IMR-90 (cell line): ENCODE measurements around the gene RBM25.

Experiments
- CEBPB ChIP-seq: IDR thresholded peaks from 2 replicates; pipeline ENCODE4 v1.6.1; 2012; ENCODE audit warnings: low read depth, low read length, improper control_type of control experiment
- CHD1 ChIP-seq: IDR thresholded peaks from 2 replicates; pipeline ENCODE4 v1.6.1; 2012; ENCODE audit warnings: low read depth, low read length, improper control_type of control experiment
- MAFK ChIP-seq: IDR thresholded peaks from 2 replicates; pipeline ENCODE4 v1.6.1; 2012; ENCODE audit warnings: low read depth, low read length, improper control_type of control experiment
- MAZ ChIP-seq: IDR thresholded peaks from 2 replicates; pipeline ENCODE4 v1.6.1; 2012; ENCODE audit warnings: low read depth, mild to moderate bottlenecking, low read length, improper control_type of control experiment, moderate library complexity, borderline replicate concordance
- MXI1 ChIP-seq: IDR thresholded peaks from 2 replicates; pipeline ENCODE4 v1.6.1; 2012; ENCODE audit warnings: low read depth, mild to moderate bottlenecking, low read length, moderate library complexity, borderline replicate concordance
- NFE2L2 ChIP-seq: fragments of 150-350 bp; IDR thresholded peaks from 2 replicates; pipeline ENCODE4 v1.6.1; 2016; ENCODE audit warnings: low read depth, mild to moderate bottlenecking, low read length
- POLR2A ChIP-seq: IDR thresholded peaks from 2 replicates; pipeline ENCODE4 v1.6.1; 2012; ENCODE audit warnings: mild to moderate bottlenecking, low read depth, low read length
- RAD21 ChIP-seq: IDR thresholded peaks from 2 replicates; pipeline ENCODE4 v1.6.1; 2012; ENCODE audit warnings: low read length, improper control_type of control experiment
- RCOR1 ChIP-seq: IDR thresholded peaks from 2 replicates; pipeline ENCODE4 v1.6.1; 2012; ENCODE audit warnings: mild to moderate bottlenecking, low read length, improper control_type of control experiment; ENCODE audit not compliant: insufficient replicate concordance
- RFX5 ChIP-seq: IDR thresholded peaks from 2 replicates; pipeline ENCODE4 v1.8.0; 2012; ENCODE audit warnings: low read depth, mild to moderate bottlenecking, low read length, moderate library complexity
- SMC3 ChIP-seq: fragments of 150-350 bp; IDR thresholded peaks from 2 replicates; pipeline ENCODE4 v1.6.1; 2016; ENCODE audit warnings: low read depth, mild to moderate bottlenecking, antibody characterized with exemption, low read length, moderate library complexity
- TF ChIP-seq, protein P1 (sequence below): conservative IDR thresholded peaks from 2 replicates; pipeline ENCODE4 v1.5.1; 2012; ENCODE audit warnings: mild to moderate bottlenecking, low read depth, low read length, improper control_type of control experiment

DNA sequence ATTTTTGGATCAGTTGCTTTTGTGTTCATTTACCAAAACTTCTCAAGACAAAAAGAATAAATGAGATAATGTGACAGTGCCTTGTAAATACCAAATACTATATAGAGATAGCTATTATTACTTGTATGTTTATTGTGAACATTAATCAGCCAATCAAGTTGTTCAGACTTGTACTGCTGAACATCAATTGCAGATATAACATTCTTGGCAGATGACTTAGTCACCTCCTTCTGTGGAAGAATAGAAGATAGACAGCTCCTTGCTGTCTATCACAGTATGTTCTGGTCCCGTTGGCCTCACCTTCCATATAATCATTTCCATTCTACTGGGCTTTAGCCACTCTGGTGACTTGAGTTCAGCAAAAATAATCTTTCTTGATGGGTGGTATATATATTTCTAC lies 108.1 kb downstream of the RBM25 start:
- TF ChIP-seq, protein P1, sequence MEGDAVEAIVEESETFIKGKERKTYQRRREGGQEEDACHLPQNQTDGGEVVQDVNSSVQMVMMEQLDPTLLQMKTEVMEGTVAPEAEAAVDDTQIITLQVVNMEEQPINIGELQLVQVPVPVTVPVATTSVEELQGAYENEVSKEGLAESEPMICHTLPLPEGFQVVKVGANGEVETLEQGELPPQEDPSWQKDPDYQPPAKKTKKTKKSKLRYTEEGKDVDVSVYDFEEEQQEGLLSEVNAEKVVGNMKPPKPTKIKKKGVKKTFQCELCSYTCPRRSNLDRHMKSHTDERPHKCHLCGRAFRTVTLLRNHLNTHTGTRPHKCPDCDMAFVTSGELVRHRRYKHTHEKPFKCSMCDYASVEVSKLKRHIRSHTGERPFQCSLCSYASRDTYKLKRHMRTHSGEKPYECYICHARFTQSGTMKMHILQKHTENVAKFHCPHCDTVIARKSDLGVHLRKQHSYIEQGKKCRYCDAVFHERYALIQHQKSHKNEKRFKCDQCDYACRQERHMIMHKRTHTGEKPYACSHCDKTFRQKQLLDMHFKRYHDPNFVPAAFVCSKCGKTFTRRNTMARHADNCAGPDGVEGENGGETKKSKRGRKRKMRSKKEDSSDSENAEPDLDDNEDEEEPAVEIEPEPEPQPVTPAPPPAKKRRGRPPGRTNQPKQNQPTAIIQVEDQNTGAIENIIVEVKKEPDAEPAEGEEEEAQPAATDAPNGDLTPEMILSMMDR, result no peak
- TF ChIP-seq RFX5 (no peak), NFE2L2 (no peak), POLR2A (no peak), MAFK (no peak), RAD21 (no peak), CEBPB (no peak), RCOR1 (no peak), MXI1 (no peak), SMC3 (no peak), MAZ (no peak), CHD1 (no peak)
